ENCODE measurements around the gene LLGL2. TPM values are rescaled to one million over a fixed set of nuclear protein-coding genes. Genes with fewer than 3 reads are reported as not detected.

The LLGL2 gene
- total RNA-seq, 4 donors from 2014 or later = 57.3 to 96.0 (median 79.6) TPM

DNA sequence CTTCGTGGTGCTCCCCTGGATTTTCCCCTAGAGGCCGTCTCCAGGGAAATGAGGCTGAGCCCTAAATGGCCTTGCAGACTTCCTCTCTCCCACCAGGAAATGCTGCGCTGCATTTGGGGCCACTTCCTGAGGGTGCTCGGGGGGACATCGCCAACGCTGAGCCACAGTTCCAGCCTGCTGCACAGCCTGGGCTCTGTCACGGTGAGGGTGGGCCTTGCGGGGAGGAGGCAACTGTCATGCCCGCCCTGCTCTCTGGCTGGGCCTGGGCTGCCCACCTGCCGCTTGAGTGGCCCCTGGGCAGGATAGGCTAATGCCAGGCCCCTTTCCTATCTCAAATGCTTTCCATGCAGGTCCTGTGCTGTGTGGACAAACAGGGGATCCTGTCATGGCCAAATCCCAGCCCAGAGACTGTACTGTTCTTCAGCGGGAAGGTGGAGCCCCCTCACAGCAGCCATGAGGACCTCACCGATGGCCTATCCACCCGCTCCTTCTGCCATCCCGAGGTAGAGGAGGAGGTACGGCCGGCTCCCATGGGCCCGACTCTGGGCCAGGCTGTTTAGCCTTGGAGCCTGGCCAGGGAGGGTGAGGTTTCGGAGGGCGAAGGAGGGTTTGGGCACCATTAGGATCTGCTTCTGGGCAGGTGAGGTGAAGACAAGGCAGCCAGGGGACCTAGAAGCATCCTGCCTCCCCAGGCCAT, 34.4 kb upstream of the LLGL2 start:
- no peak for DNase-seq (ENCODE audit: low spot score in 2 of 2)
- 86 to 91% methylated on average over 13 to 19 of the region's 19 CpGs for WGBS, 2 donors
- intact Hi-C loops (cut with DNase I; ENCODE audit: low total_unique reads) = no loop called here

DNA sequence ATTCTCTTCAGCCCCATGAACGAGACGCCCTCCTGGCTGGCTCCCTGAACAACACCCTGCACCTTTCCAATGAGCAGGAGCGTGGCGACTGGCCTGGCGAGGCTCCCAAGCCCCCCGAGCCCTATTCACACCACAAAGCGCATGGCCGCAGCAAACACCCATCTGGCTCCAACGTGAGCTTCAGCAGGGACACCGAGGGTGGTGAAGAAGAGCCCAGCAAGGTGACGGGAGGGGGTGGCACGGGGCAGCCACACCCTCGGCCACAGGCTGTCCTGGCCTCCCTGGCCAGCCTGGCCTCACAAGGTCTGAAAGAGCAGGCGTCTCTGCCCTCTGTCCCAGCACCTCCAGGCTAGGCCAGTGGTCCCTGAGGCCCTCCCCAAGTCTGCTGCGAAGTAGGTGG, 33.8 kb upstream of the LLGL2 start:
- TF ChIP-seq, protein P1, sequence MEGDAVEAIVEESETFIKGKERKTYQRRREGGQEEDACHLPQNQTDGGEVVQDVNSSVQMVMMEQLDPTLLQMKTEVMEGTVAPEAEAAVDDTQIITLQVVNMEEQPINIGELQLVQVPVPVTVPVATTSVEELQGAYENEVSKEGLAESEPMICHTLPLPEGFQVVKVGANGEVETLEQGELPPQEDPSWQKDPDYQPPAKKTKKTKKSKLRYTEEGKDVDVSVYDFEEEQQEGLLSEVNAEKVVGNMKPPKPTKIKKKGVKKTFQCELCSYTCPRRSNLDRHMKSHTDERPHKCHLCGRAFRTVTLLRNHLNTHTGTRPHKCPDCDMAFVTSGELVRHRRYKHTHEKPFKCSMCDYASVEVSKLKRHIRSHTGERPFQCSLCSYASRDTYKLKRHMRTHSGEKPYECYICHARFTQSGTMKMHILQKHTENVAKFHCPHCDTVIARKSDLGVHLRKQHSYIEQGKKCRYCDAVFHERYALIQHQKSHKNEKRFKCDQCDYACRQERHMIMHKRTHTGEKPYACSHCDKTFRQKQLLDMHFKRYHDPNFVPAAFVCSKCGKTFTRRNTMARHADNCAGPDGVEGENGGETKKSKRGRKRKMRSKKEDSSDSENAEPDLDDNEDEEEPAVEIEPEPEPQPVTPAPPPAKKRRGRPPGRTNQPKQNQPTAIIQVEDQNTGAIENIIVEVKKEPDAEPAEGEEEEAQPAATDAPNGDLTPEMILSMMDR (IDR thresholded peaks at IDR 0.05) = no peak
- no peak for TF ChIP-seq POLR2A (IDR thresholded peaks at IDR 0.05)
- H3K4me3 ChIP-seq (ENCODE audit: low read depth, poor library complexity, severe bottlenecking) = no peak overlapping the region
- intact Hi-C loops (cut with DNase I; ENCODE audit: low total_unique reads) = no loop called here
- 89 to 95% methylated on average over 11 to 15 of the region's 15 CpGs for WGBS, 2 donors
- DNase-seq (ENCODE audit: low spot score in 2 of 2) = no peak

More for the DNA sequence above, 34.4 kb upstream of the LLGL2 start:
- TF ChIP-seq POLR2A (IDR thresholded peaks at IDR 0.05) = no peak
- TF ChIP-seq, protein P1 (IDR thresholded peaks at IDR 0.05) = no peak
- H3K4me3 ChIP-seq (ENCODE audit: low read depth, poor library complexity, severe bottlenecking) = no peak overlapping the region

DNA sequence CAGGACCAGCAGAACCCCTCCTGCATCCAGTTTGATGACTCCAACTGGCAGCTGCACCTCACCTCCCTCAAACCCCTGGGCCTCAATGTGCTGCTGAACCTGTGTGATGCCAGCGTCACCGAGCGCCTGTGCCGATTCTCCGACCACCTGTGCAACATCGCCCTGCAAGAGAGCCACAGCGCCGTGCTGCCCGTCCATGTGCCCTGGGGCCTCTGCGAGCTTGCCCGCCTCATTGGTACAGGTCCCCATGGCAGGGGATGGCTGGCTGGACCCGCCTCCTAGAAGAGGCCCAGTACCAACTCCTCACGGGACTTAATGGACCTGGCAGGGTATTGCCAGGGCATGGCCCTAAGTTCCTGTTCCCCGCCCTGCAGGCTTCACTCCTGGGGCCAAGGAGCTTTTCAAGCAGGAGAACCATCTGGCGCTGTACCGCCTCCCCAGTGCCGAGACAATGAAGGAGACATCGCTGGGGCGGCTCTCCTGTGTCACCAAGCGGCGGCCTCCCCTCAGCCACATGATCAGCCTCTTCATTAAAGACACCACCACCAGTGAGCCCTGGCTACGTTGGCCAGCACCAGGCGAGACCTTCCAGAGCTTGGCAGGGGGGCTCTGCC, 32.8 kb upstream of the LLGL2 start:
- no peak for TF ChIP-seq POLR2A (IDR thresholded peaks at IDR 0.05)
- TF ChIP-seq, protein P1 (IDR thresholded peaks at IDR 0.05) = no peak
- H3K4me3 ChIP-seq (ENCODE audit: low read depth, poor library complexity, severe bottlenecking) = no peak overlapping the region
- DNase-seq (ENCODE audit: low spot score in 2 of 2) = no peak
- 88 to 95% methylated on average over 15 to 23 of the region's 23 CpGs for WGBS, 2 donors
- intact Hi-C loops (cut with DNase I; ENCODE audit: low total_unique reads) = no loop called here

DNA sequence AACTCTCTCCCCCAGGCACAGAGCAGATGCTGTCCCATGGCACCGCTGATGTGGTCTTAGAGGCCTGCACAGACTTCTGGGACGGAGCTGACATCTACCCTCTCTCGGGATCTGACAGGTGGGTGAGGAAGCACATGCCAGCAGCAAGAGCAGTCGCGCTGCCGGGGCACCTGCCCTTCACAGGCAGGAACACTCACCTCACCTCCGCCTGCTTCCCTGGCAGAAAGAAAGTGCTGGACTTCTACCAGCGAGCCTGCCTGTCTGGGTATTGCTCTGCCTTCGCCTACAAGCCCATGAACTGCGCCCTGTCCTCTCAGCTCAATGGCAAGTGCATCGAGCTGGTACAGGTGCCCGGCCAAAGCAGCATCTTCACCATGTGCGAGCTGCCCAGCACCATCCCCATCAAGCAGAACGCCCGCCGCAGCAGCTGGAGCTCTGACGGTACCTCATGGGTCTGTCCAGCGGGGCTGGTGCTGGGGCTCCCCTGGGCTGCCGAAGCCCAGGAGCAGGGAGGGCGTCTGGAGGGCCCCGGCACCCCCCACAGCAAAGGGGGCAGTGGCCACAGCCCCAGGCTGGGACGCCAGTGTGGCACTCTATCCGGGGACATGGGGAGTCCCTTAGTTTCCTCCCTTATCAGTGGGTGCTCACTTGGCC, 31.9 kb upstream of the LLGL2 start:
- intact Hi-C loops (cut with DNase I; ENCODE audit: low total_unique reads) = no loop called here
- no peak for TF ChIP-seq POLR2A (IDR thresholded peaks at IDR 0.05)
- TF ChIP-seq, protein P1 (IDR thresholded peaks at IDR 0.05) = no peak
- 94% methylated on average over 19 of the region's 23 CpGs for whole genome bisulfite sequencing, 2 donors
- no peak for DNase-seq (ENCODE audit: low spot score in 2 of 2)
- H3K4me3 ChIP-seq (ENCODE audit: low read depth, poor library complexity, severe bottlenecking) = no peak overlapping the region

DNA sequence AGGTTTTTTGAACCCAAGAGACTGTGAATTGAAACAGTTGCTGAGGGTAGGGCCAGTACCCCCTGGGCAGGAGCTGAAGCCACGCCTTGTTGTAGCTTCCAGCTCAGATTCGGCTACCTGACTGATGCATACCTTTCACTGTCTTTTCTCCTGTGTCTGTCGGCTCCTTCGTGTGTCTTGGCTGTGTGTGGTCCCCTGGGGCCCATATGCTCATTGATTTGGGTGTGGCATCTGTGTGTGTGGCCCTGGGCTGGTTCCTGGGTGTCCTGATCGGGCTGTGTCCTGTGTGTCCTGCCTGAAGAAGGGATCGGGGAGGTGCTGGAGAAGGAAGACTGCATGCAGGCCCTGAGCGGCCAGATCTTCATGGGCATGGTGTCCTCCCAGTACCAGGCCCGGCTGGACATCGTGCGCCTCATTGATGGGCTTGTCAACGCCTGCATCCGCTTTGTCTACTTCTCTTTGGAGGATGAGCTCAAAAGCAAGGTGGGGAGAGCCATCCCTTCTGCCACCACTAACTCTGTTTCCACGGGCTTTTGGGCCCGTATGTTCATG, 31.1 kb upstream of the LLGL2 start:
- WGBS, 2 donors = 81 to 83% methylated on average over 12 to 14 of the region's 14 CpGs
- intact Hi-C loops (cut with DNase I; ENCODE audit: low total_unique reads) = no loop called here
- DNase-seq (ENCODE audit: low spot score in 2 of 2) = no peak
- TF ChIP-seq, protein P1 (IDR thresholded peaks at IDR 0.05) = no peak
- TF ChIP-seq POLR2A (IDR thresholded peaks at IDR 0.05) = no peak
- no peak overlapping the region for H3K4me3 ChIP-seq (ENCODE audit: low read depth, poor library complexity, severe bottlenecking)
